ENCODE measurements around the gene RAPH1.

DNA sequence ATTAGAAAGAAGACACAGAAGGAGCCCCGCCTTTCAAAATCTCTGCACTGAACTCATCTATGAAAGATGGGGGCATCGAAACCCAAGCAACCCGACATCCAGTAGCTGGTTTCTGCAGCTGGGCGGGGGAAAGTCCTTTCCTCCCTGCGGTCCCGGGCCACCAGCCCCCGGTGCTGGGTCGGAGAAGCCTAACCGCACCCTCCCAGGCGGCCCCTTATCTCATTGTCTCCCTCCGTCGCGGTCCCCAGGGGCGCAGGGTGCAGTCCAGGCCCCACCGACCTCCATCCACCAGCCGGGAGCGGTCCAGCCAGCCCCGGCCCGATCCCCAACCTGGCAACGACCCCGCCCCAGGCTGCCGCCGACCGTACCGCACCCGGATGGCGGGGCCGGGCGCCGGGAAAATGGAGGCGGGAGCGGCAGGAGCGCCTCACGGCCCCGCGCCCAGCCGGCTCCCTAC, 452 bp downstream of the RAPH1 start:
- TF ChIP-seq EZH2 (IDR thresholded peaks at IDR 0.05; ENCODE audit: low read depth, unreplicated experiment) (no peak), POLR2AphosphoS5 (IDR thresholded peaks at IDR 0.05; ENCODE audit: low read depth) (no peak), EZH2phosphoT487 (IDR thresholded peaks at IDR 0.05; ENCODE audit: unreplicated experiment) (no peak), CREB1 (CRISPR knock-in tag; IDR thresholded peaks at IDR 0.05; ENCODE audit: low read depth) (no peak), ZNF114 (CRISPR knock-in tag; IDR thresholded peaks at IDR 0.05) (no peak)
- TF ChIP-seq, protein P1, sequence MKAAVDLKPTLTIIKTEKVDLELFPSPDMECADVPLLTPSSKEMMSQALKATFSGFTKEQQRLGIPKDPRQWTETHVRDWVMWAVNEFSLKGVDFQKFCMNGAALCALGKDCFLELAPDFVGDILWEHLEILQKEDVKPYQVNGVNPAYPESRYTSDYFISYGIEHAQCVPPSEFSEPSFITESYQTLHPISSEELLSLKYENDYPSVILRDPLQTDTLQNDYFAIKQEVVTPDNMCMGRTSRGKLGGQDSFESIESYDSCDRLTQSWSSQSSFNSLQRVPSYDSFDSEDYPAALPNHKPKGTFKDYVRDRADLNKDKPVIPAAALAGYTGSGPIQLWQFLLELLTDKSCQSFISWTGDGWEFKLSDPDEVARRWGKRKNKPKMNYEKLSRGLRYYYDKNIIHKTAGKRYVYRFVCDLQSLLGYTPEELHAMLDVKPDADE (IDR thresholded peaks at IDR 0.05) = no peak
- TF ChIP-seq, protein P2, sequence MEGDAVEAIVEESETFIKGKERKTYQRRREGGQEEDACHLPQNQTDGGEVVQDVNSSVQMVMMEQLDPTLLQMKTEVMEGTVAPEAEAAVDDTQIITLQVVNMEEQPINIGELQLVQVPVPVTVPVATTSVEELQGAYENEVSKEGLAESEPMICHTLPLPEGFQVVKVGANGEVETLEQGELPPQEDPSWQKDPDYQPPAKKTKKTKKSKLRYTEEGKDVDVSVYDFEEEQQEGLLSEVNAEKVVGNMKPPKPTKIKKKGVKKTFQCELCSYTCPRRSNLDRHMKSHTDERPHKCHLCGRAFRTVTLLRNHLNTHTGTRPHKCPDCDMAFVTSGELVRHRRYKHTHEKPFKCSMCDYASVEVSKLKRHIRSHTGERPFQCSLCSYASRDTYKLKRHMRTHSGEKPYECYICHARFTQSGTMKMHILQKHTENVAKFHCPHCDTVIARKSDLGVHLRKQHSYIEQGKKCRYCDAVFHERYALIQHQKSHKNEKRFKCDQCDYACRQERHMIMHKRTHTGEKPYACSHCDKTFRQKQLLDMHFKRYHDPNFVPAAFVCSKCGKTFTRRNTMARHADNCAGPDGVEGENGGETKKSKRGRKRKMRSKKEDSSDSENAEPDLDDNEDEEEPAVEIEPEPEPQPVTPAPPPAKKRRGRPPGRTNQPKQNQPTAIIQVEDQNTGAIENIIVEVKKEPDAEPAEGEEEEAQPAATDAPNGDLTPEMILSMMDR (conservative IDR thresholded peaks at IDR 0.05; ENCODE audit: low read depth in 2 of 2) = no peak
- TF ChIP-seq, protein P3, sequence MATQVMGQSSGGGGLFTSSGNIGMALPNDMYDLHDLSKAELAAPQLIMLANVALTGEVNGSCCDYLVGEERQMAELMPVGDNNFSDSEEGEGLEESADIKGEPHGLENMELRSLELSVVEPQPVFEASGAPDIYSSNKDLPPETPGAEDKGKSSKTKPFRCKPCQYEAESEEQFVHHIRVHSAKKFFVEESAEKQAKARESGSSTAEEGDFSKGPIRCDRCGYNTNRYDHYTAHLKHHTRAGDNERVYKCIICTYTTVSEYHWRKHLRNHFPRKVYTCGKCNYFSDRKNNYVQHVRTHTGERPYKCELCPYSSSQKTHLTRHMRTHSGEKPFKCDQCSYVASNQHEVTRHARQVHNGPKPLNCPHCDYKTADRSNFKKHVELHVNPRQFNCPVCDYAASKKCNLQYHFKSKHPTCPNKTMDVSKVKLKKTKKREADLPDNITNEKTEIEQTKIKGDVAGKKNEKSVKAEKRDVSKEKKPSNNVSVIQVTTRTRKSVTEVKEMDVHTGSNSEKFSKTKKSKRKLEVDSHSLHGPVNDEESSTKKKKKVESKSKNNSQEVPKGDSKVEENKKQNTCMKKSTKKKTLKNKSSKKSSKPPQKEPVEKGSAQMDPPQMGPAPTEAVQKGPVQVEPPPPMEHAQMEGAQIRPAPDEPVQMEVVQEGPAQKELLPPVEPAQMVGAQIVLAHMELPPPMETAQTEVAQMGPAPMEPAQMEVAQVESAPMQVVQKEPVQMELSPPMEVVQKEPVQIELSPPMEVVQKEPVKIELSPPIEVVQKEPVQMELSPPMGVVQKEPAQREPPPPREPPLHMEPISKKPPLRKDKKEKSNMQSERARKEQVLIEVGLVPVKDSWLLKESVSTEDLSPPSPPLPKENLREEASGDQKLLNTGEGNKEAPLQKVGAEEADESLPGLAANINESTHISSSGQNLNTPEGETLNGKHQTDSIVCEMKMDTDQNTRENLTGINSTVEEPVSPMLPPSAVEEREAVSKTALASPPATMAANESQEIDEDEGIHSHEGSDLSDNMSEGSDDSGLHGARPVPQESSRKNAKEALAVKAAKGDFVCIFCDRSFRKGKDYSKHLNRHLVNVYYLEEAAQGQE (IDR thresholded peaks at IDR 0.05; ENCODE audit: unreplicated experiment) = no peak

Data from GM23338 (cell line).